ENCODE results near the gene SLAMF1. TPM values are rescaled to one million over a fixed set of nuclear protein-coding genes. Genes with fewer than 3 reads are reported as not detected.

Gene SLAMF1
- total and polyA plus RNA-seq, 4 donors: 0.09 to 1.1 (median 0.17) TPM

DNA sequence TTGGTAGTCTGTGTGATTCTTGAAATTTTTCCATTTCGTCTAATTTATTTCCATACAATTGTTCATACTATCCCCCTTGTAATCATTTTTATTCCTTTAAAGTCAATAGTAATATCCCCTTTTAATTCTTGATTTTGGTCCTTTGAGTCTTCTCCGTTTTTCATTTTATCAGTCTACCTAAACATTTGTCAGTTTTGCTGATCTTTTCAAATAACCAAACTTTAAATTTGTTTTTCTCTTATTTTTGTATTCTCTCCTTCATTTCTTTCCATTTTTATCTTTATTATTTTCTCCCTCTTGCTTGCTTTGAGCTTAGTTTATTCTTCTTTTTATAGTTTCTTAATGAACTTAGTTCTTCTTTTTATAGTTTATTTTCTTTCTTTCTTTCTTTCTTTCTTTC is 21.1 kb upstream of the SLAMF1 start:
- DNase-seq (ENCODE audit: low spot score): no peak
- no peaks in the 10 kb centered on the region for H3K27me3 ChIP-seq (ENCODE audit: control insufficient read depth in 4 of 4, insufficient read depth in 4 of 4, low read length in 3 of 4)
- no peaks in the 10 kb centered on the region for H3K36me3 ChIP-seq (ENCODE audit: control insufficient read depth in 4 of 4, insufficient read depth in 3 of 4, low read depth in 1 of 4, low read length in 3 of 4)
- H3K9me3 ChIP-seq (ENCODE audit: control insufficient read depth in 4 of 4, low read length in 3 of 4): peaks cover 0 to 5% (median 0%) of the 10 kb centered on the region in 4 donors
- WGBS: 86% methylated on average over 2 of the region's 2 CpGs
- H3K4me1 ChIP-seq (ENCODE audit: control insufficient read depth in 4 of 4, insufficient read depth in 4 of 4, low read length in 3 of 4): no peaks in the 10 kb centered on the region
- H3K27ac ChIP-seq (ENCODE audit: low read depth in 1 of 2, low read length in 2 of 2): no peak overlapping the region
- TF ChIP-seq FOXA1 (IDR thresholded peaks at IDR 0.05) (no peak), HNF4G (IDR thresholded peaks at IDR 0.05) (no peak), HNF4A (conservative IDR thresholded peaks at IDR 0.05) (no peak), MAX (IDR thresholded peaks at IDR 0.05) (no peak), YY1 (IDR thresholded peaks at IDR 0.05) (no peak), JUND (IDR thresholded peaks at IDR 0.05) (no peak), RXRA (IDR thresholded peaks at IDR 0.05) (no peak), FOXA2 (IDR thresholded peaks at IDR 0.05) (no peak)
- TF ChIP-seq, protein P1, sequence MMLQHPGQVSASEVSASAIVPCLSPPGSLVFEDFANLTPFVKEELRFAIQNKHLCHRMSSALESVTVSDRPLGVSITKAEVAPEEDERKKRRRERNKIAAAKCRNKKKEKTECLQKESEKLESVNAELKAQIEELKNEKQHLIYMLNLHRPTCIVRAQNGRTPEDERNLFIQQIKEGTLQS (IDR thresholded peaks at IDR 0.05): no peak
- TF ChIP-seq, protein P2, sequence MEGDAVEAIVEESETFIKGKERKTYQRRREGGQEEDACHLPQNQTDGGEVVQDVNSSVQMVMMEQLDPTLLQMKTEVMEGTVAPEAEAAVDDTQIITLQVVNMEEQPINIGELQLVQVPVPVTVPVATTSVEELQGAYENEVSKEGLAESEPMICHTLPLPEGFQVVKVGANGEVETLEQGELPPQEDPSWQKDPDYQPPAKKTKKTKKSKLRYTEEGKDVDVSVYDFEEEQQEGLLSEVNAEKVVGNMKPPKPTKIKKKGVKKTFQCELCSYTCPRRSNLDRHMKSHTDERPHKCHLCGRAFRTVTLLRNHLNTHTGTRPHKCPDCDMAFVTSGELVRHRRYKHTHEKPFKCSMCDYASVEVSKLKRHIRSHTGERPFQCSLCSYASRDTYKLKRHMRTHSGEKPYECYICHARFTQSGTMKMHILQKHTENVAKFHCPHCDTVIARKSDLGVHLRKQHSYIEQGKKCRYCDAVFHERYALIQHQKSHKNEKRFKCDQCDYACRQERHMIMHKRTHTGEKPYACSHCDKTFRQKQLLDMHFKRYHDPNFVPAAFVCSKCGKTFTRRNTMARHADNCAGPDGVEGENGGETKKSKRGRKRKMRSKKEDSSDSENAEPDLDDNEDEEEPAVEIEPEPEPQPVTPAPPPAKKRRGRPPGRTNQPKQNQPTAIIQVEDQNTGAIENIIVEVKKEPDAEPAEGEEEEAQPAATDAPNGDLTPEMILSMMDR (IDR thresholded peaks at IDR 0.05; ENCODE audit: low read depth, low read length, missing input control): no peak
- H3K9ac ChIP-seq (ENCODE audit: low read depth in 1 of 2, low read length in 2 of 2): no peak overlapping the region
- H3K4me3 ChIP-seq (ENCODE audit: low read depth in 1 of 3, low read length in 3 of 3): no peak overlapping the region

DNA sequence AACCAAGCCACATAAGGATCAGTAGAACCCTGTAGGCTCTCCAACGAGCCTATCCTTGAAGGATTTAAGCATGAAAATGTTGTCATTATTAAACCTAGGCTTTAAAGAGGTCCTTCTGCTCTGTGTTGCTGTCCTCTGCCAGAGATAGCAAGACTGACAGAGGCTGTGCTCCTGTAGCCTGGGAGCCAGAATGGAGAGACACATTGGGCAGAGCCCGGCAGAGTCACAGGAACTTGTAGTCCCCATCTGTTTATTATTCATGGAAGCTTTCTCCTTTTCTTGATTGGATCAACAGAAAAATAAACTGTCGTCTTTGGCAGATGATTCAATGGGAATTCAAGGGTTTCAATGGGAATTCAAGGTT is 19.2 kb upstream of the SLAMF1 start:
- whole genome bisulfite sequencing: 56% methylated on average over 3 of the region's 3 CpGs
- no peaks in the 10 kb centered on the region for H3K27me3 ChIP-seq (ENCODE audit: control insufficient read depth in 4 of 4, insufficient read depth in 4 of 4, low read length in 3 of 4)
- DNase-seq (ENCODE audit: low spot score): no peak
- H3K4me3 ChIP-seq (ENCODE audit: low read depth in 1 of 3, low read length in 3 of 3): no peak overlapping the region
- no peaks in the 10 kb centered on the region for H3K4me1 ChIP-seq (ENCODE audit: control insufficient read depth in 4 of 4, insufficient read depth in 4 of 4, low read length in 3 of 4)
- no peak overlapping the region for H3K9ac ChIP-seq (ENCODE audit: low read depth in 1 of 2, low read length in 2 of 2)
- H3K9me3 ChIP-seq (ENCODE audit: control insufficient read depth in 4 of 4, low read length in 3 of 4): peaks cover 0 to 5% (median 0%) of the 10 kb centered on the region in 4 donors
- no peaks in the 10 kb centered on the region for H3K36me3 ChIP-seq (ENCODE audit: control insufficient read depth in 4 of 4, insufficient read depth in 3 of 4, low read depth in 1 of 4, low read length in 3 of 4)
- peak overlapping the region in 1 of 2 donors; percentile 9 for H3K27ac ChIP-seq (ENCODE audit: low read depth in 1 of 2, low read length in 2 of 2)
- TF ChIP-seq HNF4A (conservative IDR thresholded peaks at IDR 0.05) (no peak), MAX (IDR thresholded peaks at IDR 0.05) (no peak), TAF1 (conservative IDR thresholded peaks at IDR 0.05) (no peak), EGR1 (IDR thresholded peaks at IDR 0.05; ENCODE audit: low read depth in 2 of 2) (no peak), FOXA2 (IDR thresholded peaks at IDR 0.05) (no peak), NR2F2 (IDR thresholded peaks at IDR 0.05) (no peak), SP1 (IDR thresholded peaks at IDR 0.05) (no peak), RAD21 (IDR thresholded peaks at IDR 0.05) (no peak), JUND (IDR thresholded peaks at IDR 0.05) (no peak)
- TF ChIP-seq, protein P3, sequence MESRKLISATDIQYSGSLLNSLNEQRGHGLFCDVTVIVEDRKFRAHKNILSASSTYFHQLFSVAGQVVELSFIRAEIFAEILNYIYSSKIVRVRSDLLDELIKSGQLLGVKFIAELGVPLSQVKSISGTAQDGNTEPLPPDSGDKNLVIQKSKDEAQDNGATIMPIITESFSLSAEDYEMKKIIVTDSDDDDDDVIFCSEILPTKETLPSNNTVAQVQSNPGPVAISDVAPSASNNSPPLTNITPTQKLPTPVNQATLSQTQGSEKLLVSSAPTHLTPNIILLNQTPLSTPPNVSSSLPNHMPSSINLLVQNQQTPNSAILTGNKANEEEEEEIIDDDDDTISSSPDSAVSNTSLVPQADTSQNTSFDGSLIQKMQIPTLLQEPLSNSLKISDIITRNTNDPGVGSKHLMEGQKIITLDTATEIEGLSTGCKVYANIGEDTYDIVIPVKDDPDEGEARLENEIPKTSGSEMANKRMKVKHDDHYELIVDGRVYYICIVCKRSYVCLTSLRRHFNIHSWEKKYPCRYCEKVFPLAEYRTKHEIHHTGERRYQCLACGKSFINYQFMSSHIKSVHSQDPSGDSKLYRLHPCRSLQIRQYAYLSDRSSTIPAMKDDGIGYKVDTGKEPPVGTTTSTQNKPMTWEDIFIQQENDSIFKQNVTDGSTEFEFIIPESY (IDR thresholded peaks at IDR 0.05): no peak
